GM18502 (cell line): ENCODE measurements around the gene HDAC10.
"Not testable (repeated sequence)": the region's sequence is repeated elsewhere in the genome, so short reads cannot be mapped to it uniquely, and the experiment has no call there.

Experiments used
- ATAC-seq: cut with Tn5 transposase; IDR thresholded peaks from one replicate; pipeline ENCODE4 v1.9.1; 2021; ENCODE audit warnings: mild to moderate bottlenecking; ENCODE audit not compliant: unreplicated experiment, poor library complexity

The HDAC10 gene

GRCh38 chr22:50205781-50206569 lies 45.1 kb downstream of the HDAC10 start:
- no peak for ATAC-seq

GRCh38 chr22:50204998-50205397 lies 46.1 kb downstream of the HDAC10 start:
- not testable (repeated sequence) for ATAC-seq

- no peak for ATAC-seq
These were observed 46.5 kb downstream of the HDAC10 start for GRCh38 chr22:50204571-50204970.

GRCh38 chr22:50203288-50203687 lies 47.8 kb downstream of the HDAC10 start:
- ATAC-seq = no peak

- no peak for ATAC-seq
These were observed 48.9 kb downstream of the HDAC10 start for GRCh38 chr22:50202130-50202666.

GRCh38 chr22:50201191-50202129 lies 49.6 kb downstream of the HDAC10 start:
- peak; percentile 27 for ATAC-seq

- peak; percentile 59 for ATAC-seq
These were observed 50.4 kb downstream of the HDAC10 start, which contains the start of gene SELENOO for GRCh38 chr22:50200461-50201190. Gene SELENOO, plus strand, starts transcription at chr22:50201011. Its CDS starts 26 bp downstream, at chr22:50201037.

- peak; percentile 2 for ATAC-seq
These were observed 51.1 kb downstream of the HDAC10 start for GRCh38 chr22:50199829-50200460.

- ATAC-seq = no peak
These were observed 51.8 kb downstream of the HDAC10 start for GRCh38 chr22:50199251-50199721.

- no peak for ATAC-seq
These were observed 52.4 kb downstream of the HDAC10 start for GRCh38 chr22:50198624-50199017.

- no peak for ATAC-seq
These were observed 53.0 kb downstream of the HDAC10 start for GRCh38 chr22:50197856-50198623.

- no peak for ATAC-seq
These were observed 53.9 kb downstream of the HDAC10 start for GRCh38 chr22:50197000-50197800.

GRCh38 chr22:50196256-50196655 lies 54.8 kb downstream of the HDAC10 start:
- ATAC-seq = no peak
